NB4 (cell line): ENCODE measurements around the gene FAM186B.

Experiments used
- MYC ChIP-seq: IDR thresholded peaks from 2 replicates; pipeline ENCODE4 v1.6.1; 2011; ENCODE audit warnings: low read depth, low read length
- POLR2A ChIP-seq: IDR thresholded peaks from 2 replicates; pipeline ENCODE4 v1.6.1; 2011; ENCODE audit warnings: mild to moderate bottlenecking; ENCODE audit not compliant: insufficient read length; ENCODE audit errors: extremely low read depth
- TF ChIP-seq, protein P1 (sequence below): IDR thresholded peaks from one replicate; pipeline ENCODE4 v1.5.1; 2012; ENCODE audit warnings: low read depth, low read length
- TF ChIP-seq, protein P2 (sequence below): IDR thresholded peaks from 2 replicates; pipeline ENCODE4 v1.6.1; 2011; ENCODE audit warnings: low read depth, low read length

DNA sequence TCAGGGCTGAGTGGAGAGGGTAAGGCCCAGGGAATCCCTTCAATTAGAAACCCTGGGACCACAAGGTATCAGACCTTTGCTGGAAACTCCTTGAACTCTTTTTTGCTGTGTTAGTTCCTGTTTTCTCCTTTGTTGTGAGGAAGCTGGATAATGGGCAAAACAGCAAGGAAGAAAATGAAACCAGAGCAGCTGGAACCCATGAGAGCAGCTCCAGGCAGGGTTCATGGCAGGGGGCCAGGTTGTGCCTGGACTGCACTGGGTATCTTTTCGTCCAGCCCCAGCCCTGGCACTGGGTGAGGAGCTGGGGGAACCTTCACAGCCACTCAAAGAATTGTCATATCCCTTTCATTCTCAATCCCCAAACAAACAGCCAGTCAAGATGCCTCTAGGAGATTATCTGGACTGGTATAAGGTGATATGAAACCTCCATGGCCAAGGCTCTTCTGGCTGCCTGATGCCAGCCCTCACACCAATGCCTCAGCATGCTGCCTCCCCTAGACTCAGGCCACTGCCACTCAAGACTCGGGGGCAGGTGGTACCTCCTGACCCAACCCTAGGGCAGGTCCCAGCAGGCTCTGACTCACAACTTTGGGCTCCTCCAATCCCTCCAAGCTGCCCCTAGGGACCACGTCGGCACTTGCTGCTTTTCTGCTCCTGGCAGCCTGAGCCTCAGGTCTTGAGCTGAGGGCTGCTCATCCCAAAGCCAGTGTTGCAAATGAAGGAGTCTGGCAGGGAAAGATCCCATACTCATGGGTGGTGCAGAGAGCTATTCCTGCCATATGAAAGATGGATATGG, 16.5 kb downstream of the FAM186B start:
- TF ChIP-seq, protein P1, sequence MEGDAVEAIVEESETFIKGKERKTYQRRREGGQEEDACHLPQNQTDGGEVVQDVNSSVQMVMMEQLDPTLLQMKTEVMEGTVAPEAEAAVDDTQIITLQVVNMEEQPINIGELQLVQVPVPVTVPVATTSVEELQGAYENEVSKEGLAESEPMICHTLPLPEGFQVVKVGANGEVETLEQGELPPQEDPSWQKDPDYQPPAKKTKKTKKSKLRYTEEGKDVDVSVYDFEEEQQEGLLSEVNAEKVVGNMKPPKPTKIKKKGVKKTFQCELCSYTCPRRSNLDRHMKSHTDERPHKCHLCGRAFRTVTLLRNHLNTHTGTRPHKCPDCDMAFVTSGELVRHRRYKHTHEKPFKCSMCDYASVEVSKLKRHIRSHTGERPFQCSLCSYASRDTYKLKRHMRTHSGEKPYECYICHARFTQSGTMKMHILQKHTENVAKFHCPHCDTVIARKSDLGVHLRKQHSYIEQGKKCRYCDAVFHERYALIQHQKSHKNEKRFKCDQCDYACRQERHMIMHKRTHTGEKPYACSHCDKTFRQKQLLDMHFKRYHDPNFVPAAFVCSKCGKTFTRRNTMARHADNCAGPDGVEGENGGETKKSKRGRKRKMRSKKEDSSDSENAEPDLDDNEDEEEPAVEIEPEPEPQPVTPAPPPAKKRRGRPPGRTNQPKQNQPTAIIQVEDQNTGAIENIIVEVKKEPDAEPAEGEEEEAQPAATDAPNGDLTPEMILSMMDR, result no peak
- TF ChIP-seq POLR2A, result no peak
- TF ChIP-seq, protein P2, sequence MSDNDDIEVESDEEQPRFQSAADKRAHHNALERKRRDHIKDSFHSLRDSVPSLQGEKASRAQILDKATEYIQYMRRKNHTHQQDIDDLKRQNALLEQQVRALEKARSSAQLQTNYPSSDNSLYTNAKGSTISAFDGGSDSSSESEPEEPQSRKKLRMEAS, result no peak
- no peak for TF ChIP-seq MYC
